HG02973 (cell line): ENCODE data around the gene MAP3K2.

Experiments
- ATAC-seq: cut with Tn5 transposase; IDR thresholded peaks from one replicate; pipeline ENCODE4 v1.9.1; 2021; ENCODE audit warnings: moderate library complexity; ENCODE audit not compliant: unreplicated experiment

Gene MAP3K2

GRCh38 chr2:127254386-127254981 lies 133.3 kb downstream of the MAP3K2 start:
- ATAC-seq = no peak
